NCI-H82 (cell line): Measurements from ENCODE around the gene PCDHA3.
"Not testable (repeated sequence)": the region's sequence is repeated elsewhere in the genome, so short reads cannot be mapped to it uniquely, and the experiment has no call there.

Experiments used
- DNase-seq: peaks from one replicate; lab custom pipeline; 2025; lab: John Stamatoyannopoulos, UW

PCDHA3 gene

GRCh38 chr5:140800816-140801493 is at the start of gene PCDHA3:
PCDHA3 (plus strand) TSS chr5:140801057.
- peak; percentile 0 for DNase-seq

GRCh38 chr5:140753561-140753960 is 47.3 kb upstream of the PCDHA3 start:
- no peak for DNase-seq

- no peak for DNase-seq
These were observed 36.5 kb upstream of the PCDHA3 start for GRCh38 chr5:140764177-140764973.

- DNase-seq: no peak
These were observed 33.4 kb upstream of the PCDHA3 start for GRCh38 chr5:140767444-140767843.

- DNase-seq: no peak
These were observed 20.3 kb upstream of the PCDHA3 start for GRCh38 chr5:140780512-140780911.

GRCh38 chr5:140785905-140786686 is 14.8 kb upstream of the PCDHA3 start, which contains the start of gene PCDHA1:
PCDHA1 (plus strand) TSS chr5:140786140.
- DNase-seq: peak; percentile 30

GRCh38 chr5:140787422-140787821 is 13.4 kb upstream of the PCDHA3 start:
- not testable (repeated sequence) for DNase-seq

- not testable (repeated sequence) for DNase-seq
These were observed 12.9 kb upstream of the PCDHA3 start for GRCh38 chr5:140787849-140788504.

GRCh38 chr5:140791089-140791488 is 9.8 kb upstream of the PCDHA3 start:
- no peak for DNase-seq

- peak; percentile 70 for DNase-seq
These were observed 6.1 kb upstream of the PCDHA3 start, which contains the start of gene PCDHA2 for GRCh38 chr5:140794595-140795258. PCDHA2 (plus strand) TSS chr5:140794852.

- peak; percentile 61 for DNase-seq
These were observed 5.6 kb upstream of the PCDHA3 start for GRCh38 chr5:140795259-140795641.

GRCh38 chr5:140796072-140796717 is 4.7 kb upstream of the PCDHA3 start:
- DNase-seq: not testable (repeated sequence)

- no peak for DNase-seq
These were observed 4.2 kb upstream of the PCDHA3 start for GRCh38 chr5:140796718-140797095.

- DNase-seq: no peak
These were observed 611 bp downstream of the PCDHA3 start for GRCh38 chr5:140801494-140801841.

- not testable (repeated sequence) for DNase-seq
These were observed 1.5 kb downstream of the PCDHA3 start for GRCh38 chr5:140802381-140802780.

- no peak for DNase-seq
These were observed 2.0 kb downstream of the PCDHA3 start for GRCh38 chr5:140802781-140803271.

GRCh38 chr5:140806834-140807775 is 6.2 kb downstream of the PCDHA3 start, which contains the start of gene PCDHA4:
PCDHA4 (plus strand) TSS chr5:140807068.
- no peak for DNase-seq

- DNase-seq: not testable (repeated sequence)
These were observed 7.5 kb downstream of the PCDHA3 start for GRCh38 chr5:140808241-140808888.

GRCh38 chr5:140808889-140809291 is 8.0 kb downstream of the PCDHA3 start:
- DNase-seq: no peak
